Neutrophil (primary cell): Measurements from ENCODE around the gene ZNRF2.
"Not testable (repeated sequence)": the region's sequence is repeated elsewhere in the genome, so short reads cannot be mapped to it uniquely, and the experiment has no call there.

ENCODE experiments used
- H3K27ac ChIP-seq: fragments of 200-600 bp; sonication (generic); 2 replicates; pipeline ENCODE4 v1.5.1; 2016; ENCODE audit warnings: mild to moderate bottlenecking, moderate library complexity
- H3K27me3 ChIP-seq: fragments of 200-600 bp; sonication (generic); 2 replicates; pipeline ENCODE4 v1.6.0; 2016; ENCODE audit warnings: mild to moderate bottlenecking
- H3K36me3 ChIP-seq: fragments of 200-600 bp; sonication (generic); 2 replicates; pipeline ENCODE4 v1.5.1; 2017
- H3K4me1 ChIP-seq, 2 experiments: fragments of 200-600 bp in 1 of 2; sonication (generic) in 1 of 2; 1 replicate in 1 of 2; 2 replicates in 1 of 2; pipeline versions ENCODE4 v1.5.1 to v1.6.1; 2013 to 2016; ENCODE audit warnings: low read depth in 1 of 2, low read length in 1 of 2, mild to moderate bottlenecking in 1 of 2, moderate library complexity in 1 of 2; ENCODE audit not compliant: control insufficient read depth in 1 of 2, insufficient read depth in 1 of 2
- H3K4me3 ChIP-seq, 2 experiments: fragments of 200-600 bp in 1 of 2; sonication (generic) in 1 of 2; 1 replicate in 1 of 2; 2 replicates in 1 of 2; pipeline ENCODE4 v1.5.1; 2013 to 2016; ENCODE audit warnings: low read depth in 1 of 2, low read length in 1 of 2, mild to moderate bottlenecking in 1 of 2, moderate library complexity in 1 of 2
- H3K9me3 ChIP-seq: fragments of 200-600 bp; sonication (generic); 2 replicates; pipeline ENCODE4 v1.5.1; 2016
- TF ChIP-seq, protein P1 (sequence below): fragments of 200-600 bp; sonication (generic); IDR thresholded peaks from 2 replicates; pipeline ENCODE4 v1.5.1; 2016; ENCODE audit warnings: antibody characterized with exemption

The ZNRF2 gene

DNA sequence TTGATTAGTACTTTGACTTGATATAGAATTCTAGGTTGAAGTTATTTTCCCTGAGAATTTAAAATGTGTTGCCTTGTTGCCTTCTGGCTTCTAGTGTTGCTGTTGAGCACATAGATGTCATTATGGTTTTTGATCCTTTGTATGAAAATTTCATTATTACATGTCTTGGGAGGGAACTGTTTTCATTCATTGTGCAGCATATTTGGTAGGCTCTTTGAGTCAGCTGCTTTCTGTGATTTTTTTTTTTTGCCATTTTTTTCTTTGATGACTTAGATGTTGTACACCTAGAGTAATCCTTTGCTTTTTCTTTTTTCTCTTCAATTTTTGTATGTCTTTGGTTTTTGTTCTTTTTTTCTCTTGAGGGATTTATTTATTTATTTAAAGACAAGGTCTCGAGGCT is 13.1 kb downstream of the ZNRF2 start:
- not testable (repeated sequence) for H3K27me3 ChIP-seq, H3K36me3 ChIP-seq, H3K4me3 ChIP-seq, H3K9me3 ChIP-seq, H3K27ac ChIP-seq
- peaks cover 8 to 11% of the 10 kb centered on the region in 2 experiments for H3K4me1 ChIP-seq

DNA sequence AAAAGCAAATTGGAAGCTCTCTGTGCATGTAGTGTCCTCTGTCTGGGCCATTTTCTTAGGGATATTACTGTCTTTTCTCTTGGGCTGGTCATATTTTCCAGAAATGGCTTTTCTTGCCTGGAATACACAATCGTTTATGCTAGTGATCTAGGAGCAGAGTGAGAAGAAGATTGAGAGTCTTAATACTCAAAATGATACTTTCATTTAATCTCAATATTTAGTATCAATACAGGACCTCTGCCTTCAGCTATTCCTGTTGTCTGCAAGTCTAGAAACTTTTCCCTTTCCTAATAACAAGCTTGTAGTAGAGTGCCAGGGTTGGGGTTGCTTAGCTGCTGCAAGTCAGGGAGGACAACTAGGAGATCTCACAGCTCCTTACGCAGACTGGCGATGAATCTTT is 14.0 kb downstream of the ZNRF2 start:
- peaks cover 8 to 11% of the 10 kb centered on the region in 2 experiments for H3K4me1 ChIP-seq
- H3K27ac ChIP-seq, H3K9me3 ChIP-seq, H3K36me3 ChIP-seq, H3K4me3 ChIP-seq, H3K27me3 ChIP-seq: not testable (repeated sequence)

DNA sequence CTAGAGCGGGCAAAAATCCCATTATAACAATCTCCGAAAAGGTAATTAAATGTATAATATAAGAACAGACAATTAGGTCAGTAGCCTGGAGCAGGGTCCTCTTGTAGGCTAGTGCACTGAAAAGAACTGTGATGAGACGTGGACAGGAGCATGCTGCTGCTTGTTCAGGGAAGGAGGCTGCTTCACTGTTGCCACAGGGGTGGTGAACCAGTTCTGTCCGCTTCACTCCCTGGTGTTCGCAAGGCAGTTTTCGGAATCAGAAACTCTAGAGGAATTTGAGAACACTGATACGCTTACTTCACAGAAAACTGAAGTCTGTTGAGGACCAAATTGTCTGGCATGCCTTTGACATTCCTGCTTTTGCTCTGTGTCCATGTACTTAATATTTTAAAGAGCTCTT is 17.4 kb downstream of the ZNRF2 start:
- H3K27ac ChIP-seq, result no peak overlapping the region
- no peaks in the 10 kb centered on the region for H3K36me3 ChIP-seq
- H3K4me3 ChIP-seq, result no peak overlapping the region
- no peaks in the 10 kb centered on the region for H3K27me3 ChIP-seq
- H3K4me1 ChIP-seq, result peaks cover under 1% of the 10 kb centered on the region in 2 experiments
- TF ChIP-seq, protein P1, sequence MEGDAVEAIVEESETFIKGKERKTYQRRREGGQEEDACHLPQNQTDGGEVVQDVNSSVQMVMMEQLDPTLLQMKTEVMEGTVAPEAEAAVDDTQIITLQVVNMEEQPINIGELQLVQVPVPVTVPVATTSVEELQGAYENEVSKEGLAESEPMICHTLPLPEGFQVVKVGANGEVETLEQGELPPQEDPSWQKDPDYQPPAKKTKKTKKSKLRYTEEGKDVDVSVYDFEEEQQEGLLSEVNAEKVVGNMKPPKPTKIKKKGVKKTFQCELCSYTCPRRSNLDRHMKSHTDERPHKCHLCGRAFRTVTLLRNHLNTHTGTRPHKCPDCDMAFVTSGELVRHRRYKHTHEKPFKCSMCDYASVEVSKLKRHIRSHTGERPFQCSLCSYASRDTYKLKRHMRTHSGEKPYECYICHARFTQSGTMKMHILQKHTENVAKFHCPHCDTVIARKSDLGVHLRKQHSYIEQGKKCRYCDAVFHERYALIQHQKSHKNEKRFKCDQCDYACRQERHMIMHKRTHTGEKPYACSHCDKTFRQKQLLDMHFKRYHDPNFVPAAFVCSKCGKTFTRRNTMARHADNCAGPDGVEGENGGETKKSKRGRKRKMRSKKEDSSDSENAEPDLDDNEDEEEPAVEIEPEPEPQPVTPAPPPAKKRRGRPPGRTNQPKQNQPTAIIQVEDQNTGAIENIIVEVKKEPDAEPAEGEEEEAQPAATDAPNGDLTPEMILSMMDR, result no peak
- no peaks in the 10 kb centered on the region for H3K9me3 ChIP-seq

DNA sequence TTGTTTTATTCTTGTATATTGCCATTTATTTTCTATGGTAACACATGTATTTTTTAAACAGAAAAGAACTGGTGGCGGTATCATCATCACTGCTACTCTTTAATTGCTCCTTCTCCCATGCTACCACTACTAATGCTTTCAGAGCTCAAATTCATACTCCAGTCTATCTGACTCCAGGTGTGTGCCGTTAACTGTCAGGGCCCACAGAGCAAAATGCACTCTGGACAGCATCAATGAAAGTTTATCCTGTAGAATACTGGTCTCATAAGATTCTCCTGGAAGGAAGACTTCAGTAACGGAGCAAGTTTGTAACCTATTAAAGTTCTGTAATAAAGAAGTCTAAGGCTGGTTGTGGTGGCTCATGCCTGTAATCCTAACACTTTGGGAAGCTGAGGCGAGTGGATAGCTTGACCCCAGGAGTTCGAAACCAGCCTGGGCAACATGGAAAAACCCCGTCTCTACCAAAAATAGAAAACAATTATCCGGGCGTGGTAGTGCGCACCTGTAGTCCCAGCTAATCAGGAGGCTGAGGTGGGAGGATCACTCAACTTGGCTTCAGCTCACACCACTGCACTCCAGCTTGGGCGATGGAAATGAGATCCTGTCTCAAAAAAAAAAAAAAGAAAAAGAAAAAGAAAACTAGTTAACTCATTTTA is 18.4 kb downstream of the ZNRF2 start:
- Histone ChIP-seq H3K27ac (no peak overlapping the region), H3K27me3 (no peaks in the 10 kb centered on the region), H3K36me3 (no peaks in the 10 kb centered on the region), H3K4me3 (no peak overlapping the region), H3K9me3 (no peaks in the 10 kb centered on the region), H3K4me1 (no peaks in the 10 kb centered on the region)
- TF ChIP-seq, protein P1, result no peak

DNA sequence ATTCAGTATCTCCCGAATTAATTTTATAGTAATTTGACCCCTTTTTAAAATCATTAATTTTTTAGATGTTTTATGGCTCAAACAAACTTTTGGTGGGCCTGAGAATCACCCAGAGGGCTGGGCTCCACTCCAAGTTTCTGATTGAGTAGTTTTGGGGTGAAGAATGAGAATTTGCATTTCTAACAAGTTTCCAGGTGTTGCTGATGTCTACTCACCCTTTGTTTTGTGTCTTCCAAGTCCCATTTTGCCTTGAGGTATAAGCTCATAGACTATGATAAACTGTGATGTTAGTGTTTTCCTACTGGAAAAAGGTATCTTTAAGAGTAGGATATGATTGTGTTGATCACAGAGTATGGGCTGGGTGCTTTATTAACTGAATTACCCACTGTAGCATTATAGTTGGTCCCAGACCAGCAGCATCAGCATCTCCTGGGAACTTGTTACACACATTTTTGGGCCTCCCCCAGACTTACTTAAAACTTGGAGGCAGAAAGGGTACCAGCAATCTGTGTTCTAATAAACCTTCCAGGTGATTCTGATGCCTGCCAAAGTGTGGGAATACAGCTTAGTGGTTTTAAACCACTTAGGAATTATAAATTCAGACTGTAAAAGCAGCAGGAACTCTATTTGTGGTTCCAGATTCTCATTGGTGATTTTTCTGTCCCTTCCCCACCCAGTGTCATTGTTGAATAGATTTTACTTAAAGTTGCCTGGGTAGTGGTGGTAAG is 19.1 kb downstream of the ZNRF2 start:
- Histone ChIP-seq H3K9me3 (no peaks in the 10 kb centered on the region), H3K27me3 (no peaks in the 10 kb centered on the region), H3K4me3 (no peak overlapping the region), H3K36me3 (no peaks in the 10 kb centered on the region), H3K27ac (no peak overlapping the region), H3K4me1 (no peaks in the 10 kb centered on the region)
- TF ChIP-seq, protein P1, result no peak

DNA sequence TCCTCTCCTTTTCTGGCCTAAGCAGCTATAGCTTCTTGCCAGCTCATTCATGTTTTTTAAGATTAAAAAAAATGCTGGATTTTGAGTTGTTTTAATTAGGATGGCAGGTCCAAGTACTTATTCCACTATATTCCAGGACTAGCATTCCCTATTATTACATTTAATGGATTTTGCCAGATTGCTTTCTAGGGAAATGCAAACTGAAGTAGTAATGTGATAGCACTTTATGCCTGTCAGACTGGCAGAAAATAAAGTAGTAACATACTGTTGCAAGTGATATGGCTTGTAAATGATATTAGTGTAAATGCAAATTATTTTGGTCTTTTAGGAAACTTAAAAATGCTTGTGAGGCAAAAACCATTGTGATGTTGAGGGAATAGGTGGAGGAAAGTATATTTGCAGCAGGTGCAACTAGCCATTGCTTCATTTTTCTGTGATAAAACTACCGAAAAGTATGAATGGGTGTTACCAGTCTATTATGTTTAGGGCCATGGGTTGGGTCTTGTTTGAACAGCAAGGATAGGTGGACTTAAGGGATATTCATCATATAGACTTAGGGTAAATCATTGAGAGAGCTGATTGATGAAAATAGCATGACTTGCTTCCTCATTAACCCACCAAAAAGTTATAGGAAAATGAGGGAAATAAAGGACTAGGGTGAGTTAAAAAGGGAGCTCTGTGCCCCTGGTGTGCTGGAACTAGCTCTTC is 19.9 kb downstream of the ZNRF2 start:
- TF ChIP-seq, protein P1, result no peak
- Histone ChIP-seq H3K4me3 (no peak overlapping the region), H3K4me1 (no peaks in the 10 kb centered on the region), H3K36me3 (no peaks in the 10 kb centered on the region), H3K27ac (no peak overlapping the region), H3K27me3 (no peaks in the 10 kb centered on the region), H3K9me3 (no peaks in the 10 kb centered on the region)
